ENCODE data around the gene ICAM1. TPM values are rescaled to one million over a fixed set of nuclear protein-coding genes. Genes with fewer than 3 reads are reported as not detected.

Gene ICAM1
- polyA plus RNA-seq, 1 of the 3 experiments (the other 2 are of a cell fraction), result 14.5 TPM

DNA sequence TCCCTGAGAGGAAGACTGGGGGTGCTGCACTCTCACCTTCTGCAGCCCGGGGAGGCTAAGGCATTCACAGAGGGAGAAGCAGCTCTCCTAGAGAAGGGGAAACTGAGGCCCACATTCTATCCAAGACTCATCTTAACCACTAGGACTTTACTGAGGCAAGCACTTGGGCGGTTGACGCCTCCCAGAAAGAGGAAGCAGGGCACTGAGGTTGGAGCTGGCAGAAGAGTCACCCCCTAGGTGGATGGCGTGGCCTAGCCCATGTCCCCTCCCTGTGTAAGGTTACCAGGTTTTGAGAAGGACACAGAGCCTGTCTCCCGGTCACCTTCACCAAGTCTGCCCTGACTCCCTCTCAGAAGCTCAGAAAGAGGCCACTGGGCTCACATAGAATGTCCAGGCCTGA, 42.5 kb upstream of the ICAM1 start (continued):
- no peak for TF ChIP-seq PBX3 (IDR thresholded peaks at IDR 0.05)
- no peak for TF ChIP-seq CHD2 (IDR thresholded peaks at IDR 0.05; ENCODE audit: low read length, partially characterized antibody)

DNA sequence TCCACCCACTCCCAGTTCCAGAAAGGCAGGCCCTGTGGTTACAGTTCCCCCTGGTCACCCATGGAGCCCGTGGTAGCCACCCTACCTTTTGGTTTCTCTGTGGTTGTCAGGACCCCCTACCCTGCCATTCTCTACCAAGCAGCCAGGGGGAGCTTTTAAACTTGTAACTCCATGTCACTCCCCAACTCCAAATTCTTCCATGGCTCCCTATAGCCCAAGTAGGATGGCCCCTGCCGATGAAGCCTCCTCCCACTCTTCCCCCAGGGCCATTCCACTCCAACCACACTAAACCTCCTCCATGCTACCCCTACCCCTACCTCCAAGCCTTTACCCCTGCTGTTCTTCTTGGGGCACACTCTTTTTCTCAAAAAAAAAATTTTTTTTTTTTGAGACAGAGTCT, 42.0 kb upstream of the ICAM1 start:
- TF ChIP-seq RAD21 (IDR thresholded peaks at IDR 0.05; ENCODE audit: low read length) (peak; percentile 36; the same call in 1 of the 2 replicates), GATA2 (CRISPR knock-in tag; IDR thresholded peaks at IDR 0.05) (no peak), GABPA (IDR thresholded peaks at IDR 0.05; ENCODE audit: low read depth) (no peak), SMC3 (IDR thresholded peaks at IDR 0.05; ENCODE audit: low read depth, low read length) (peak; percentile 33; the same call in 1 of the 2 replicates), CHD2 (IDR thresholded peaks at IDR 0.05; ENCODE audit: low read length, partially characterized antibody) (no peak)
- TF ChIP-seq, protein P1, sequence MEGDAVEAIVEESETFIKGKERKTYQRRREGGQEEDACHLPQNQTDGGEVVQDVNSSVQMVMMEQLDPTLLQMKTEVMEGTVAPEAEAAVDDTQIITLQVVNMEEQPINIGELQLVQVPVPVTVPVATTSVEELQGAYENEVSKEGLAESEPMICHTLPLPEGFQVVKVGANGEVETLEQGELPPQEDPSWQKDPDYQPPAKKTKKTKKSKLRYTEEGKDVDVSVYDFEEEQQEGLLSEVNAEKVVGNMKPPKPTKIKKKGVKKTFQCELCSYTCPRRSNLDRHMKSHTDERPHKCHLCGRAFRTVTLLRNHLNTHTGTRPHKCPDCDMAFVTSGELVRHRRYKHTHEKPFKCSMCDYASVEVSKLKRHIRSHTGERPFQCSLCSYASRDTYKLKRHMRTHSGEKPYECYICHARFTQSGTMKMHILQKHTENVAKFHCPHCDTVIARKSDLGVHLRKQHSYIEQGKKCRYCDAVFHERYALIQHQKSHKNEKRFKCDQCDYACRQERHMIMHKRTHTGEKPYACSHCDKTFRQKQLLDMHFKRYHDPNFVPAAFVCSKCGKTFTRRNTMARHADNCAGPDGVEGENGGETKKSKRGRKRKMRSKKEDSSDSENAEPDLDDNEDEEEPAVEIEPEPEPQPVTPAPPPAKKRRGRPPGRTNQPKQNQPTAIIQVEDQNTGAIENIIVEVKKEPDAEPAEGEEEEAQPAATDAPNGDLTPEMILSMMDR (IDR thresholded peaks at IDR 0.05), result peak; percentile 53
- Histone ChIP-seq H3K9ac (no peak overlapping the region), H4K20me1 (ENCODE audit: insufficient read depth) (0 out of 2 replicates have a peak, but pooled peaks cover 4% of the 10 kb centered on the region), H3K4me1 (ENCODE audit: control insufficient read depth in 1 of 2, insufficient read depth in 2 of 2, low read depth in 1 of 2, low read length in 1 of 2) (peaks cover 0 to 26% of the 10 kb centered on the region in 2 experiments; a peak in 1 of 4 replicates), H3K27ac (ENCODE audit: low read depth in 2 of 2, low read length in 1 of 2) (peak overlapping the region in 1 of 2 experiments; percentile 31; a peak in 1 of 4 replicates), H3K9me2 (no peaks in the 10 kb centered on the region), H3K27me3 (ENCODE audit: insufficient read depth) (no peaks in the 10 kb centered on the region), H3K4me3 (ENCODE audit: low read depth in 2 of 2, low read length in 1 of 2) (no peak overlapping the region), H3K79me2 (ENCODE audit: insufficient read depth) (peaks cover 10% of the 10 kb centered on the region; the same call in 1 of the 2 replicates), H3K9me3 (no peaks in the 10 kb centered on the region), H3K36me3 (replicated peaks in 1 of 2; ENCODE audit: control insufficient read depth in 1 of 2, insufficient read depth in 2 of 2, low read length in 1 of 2) (no peaks in the 10 kb centered on the region), H3K4me2 (no peak overlapping the region), H2AFZ (ENCODE audit: low read depth) (no peak overlapping the region), H3F3A (replicated peaks; ENCODE audit: insufficient read depth) (peaks cover 4% of the 10 kb centered on the region)
- ChIA-PET CTCF (interaction anchor here (0.7 to 5.5 kb wide), 8 partner anchors 17 to 78 kb away, joined by 3 to 54 read pairs (median 4); no protein-coding TSS in a partner anchor), POLR2A (interaction anchor here (1.2 kb wide), 1 partner anchor 23 kb away, joined by 3 read pairs; no protein-coding TSS in a partner anchor)
- peak; percentile 45 for DNase-seq
- 57% methylated on average over 2 of the region's 2 CpGs for WGBS (ENCODE audit: low lambda C conversion rate)

- H3K4me2 ChIP-seq, result peak overlapping the region; percentile 98
- peaks cover 4% of the 10 kb centered on the region for H3F3A ChIP-seq (replicated peaks; ENCODE audit: insufficient read depth)
- no peaks in the 10 kb centered on the region for H3K36me3 ChIP-seq (replicated peaks in 1 of 2; ENCODE audit: control insufficient read depth in 1 of 2, insufficient read depth in 2 of 2, low read length in 1 of 2)
- peaks cover 10% of the 10 kb centered on the region; the same call in 1 of the 2 replicates for H3K79me2 ChIP-seq (ENCODE audit: insufficient read depth)
- H3K9ac ChIP-seq, result peak overlapping the region; percentile 92
- 3% methylated on average over 22 of the region's 70 CpGs for WGBS (ENCODE audit: low lambda C conversion rate)
- no peaks in the 10 kb centered on the region for H3K9me3 ChIP-seq
- POLR2A ChIA-PET, result interaction anchor here (1.6 kb wide), 1 partner anchor 36 kb away, joined by 3 read pairs; no protein-coding TSS in a partner anchor
- H3K27ac ChIP-seq (ENCODE audit: low read depth in 2 of 2, low read length in 1 of 2), result peak overlapping the region; percentile 54 to 88; a peak in 3 of 4 replicates
- CTCF ChIA-PET, result interaction anchor here (1.4 to 5.5 kb wide), 4 partner anchors 19 to 299 kb away, joined by 3 to 54 read pairs (median 18); no protein-coding TSS in a partner anchor
- H2AFZ ChIP-seq (ENCODE audit: low read depth), result peak overlapping the region; percentile 83
- H3K9me2 ChIP-seq, result no peaks in the 10 kb centered on the region
- peak overlapping the region; percentile 72 to 98 for H3K4me3 ChIP-seq (ENCODE audit: low read depth in 2 of 2, low read length in 1 of 2)
- no peak for DNase-seq
- TF ChIP-seq MXI1 (IDR thresholded peaks at IDR 0.05; ENCODE audit: low read depth, low read length) (peak; percentile 48; the same call in 1 of the 2 replicates), TCF12 (IDR thresholded peaks at IDR 0.05) (no peak), GATA2 (CRISPR knock-in tag; IDR thresholded peaks at IDR 0.05) (no peak; the same call in 1 of the 2 replicates), CHD2 (IDR thresholded peaks at IDR 0.05; ENCODE audit: low read length, partially characterized antibody) (peak; percentile 29), FOSL2 (IDR thresholded peaks at IDR 0.05; ENCODE audit: borderline replicate concordance, low read depth) (no peak)
- 0 out of 2 replicates have a peak, but pooled peaks cover 4% of the 10 kb centered on the region for H4K20me1 ChIP-seq (ENCODE audit: insufficient read depth)
- peaks cover 0 to 26% of the 10 kb centered on the region in 2 experiments; a peak in 1 of 4 replicates for H3K4me1 ChIP-seq (ENCODE audit: control insufficient read depth in 1 of 2, insufficient read depth in 2 of 2, low read depth in 1 of 2, low read length in 1 of 2)
- H3K27me3 ChIP-seq (ENCODE audit: insufficient read depth), result no peaks in the 10 kb centered on the region
Measured at GRCh38 chr19:10230173-10230860, 40.6 kb upstream of the ICAM1 start.
